Measurements from ENCODE around the gene AGRN.
"Not testable (repeated sequence)": the region's sequence is repeated elsewhere in the genome, so short reads cannot be mapped to it uniquely, and the experiment has no call there.

Gene AGRN

GRCh38 chr1:1027791-1028190 is 7.9 kb downstream of the AGRN start:
- TF ChIP-seq CTCF (conservative IDR thresholded peaks at IDR 0.05) (no peak), ZFX (IDR thresholded peaks at IDR 0.05) (no peak)
- H3K27ac ChIP-seq, result no peak overlapping the region

- H3K27ac ChIP-seq, result not testable (repeated sequence)
Measured at GRCh38 chr1:1030867-1031658, 11.1 kb downstream of the AGRN start.

DNA sequence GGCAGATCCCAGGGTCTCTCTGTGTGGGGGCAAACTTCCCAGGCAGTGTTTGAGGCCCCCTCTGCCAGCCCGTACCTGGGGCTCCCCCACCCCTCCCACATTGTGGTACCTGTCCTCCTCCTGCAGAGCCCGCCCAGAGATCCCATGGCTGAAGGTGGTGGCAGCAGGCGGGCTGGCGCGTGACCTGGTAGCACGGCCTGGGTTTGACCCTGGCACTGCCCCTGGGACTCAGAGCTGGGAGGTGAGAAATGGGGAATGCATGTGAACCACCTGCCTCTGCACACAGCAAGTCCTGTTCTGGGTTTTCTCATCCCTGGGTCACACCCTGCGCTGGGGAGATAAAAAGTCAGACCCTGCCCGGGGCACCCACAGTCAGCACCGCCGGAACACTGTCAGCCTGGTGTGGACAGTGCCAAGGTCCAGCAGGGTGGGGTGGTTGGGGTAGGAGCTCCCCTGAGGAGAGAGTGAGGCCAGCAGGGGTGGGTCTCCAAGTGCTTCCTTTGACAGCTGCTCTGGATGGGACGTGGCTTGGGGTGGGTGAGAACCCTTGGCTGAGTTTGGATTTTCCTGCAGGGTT is 11.8 kb downstream of the AGRN start:
- no peak overlapping the region for H3K27ac ChIP-seq
- TF ChIP-seq ZFX (IDR thresholded peaks at IDR 0.05) (no peak), CTCF (conservative IDR thresholded peaks at IDR 0.05) (no peak)

DNA sequence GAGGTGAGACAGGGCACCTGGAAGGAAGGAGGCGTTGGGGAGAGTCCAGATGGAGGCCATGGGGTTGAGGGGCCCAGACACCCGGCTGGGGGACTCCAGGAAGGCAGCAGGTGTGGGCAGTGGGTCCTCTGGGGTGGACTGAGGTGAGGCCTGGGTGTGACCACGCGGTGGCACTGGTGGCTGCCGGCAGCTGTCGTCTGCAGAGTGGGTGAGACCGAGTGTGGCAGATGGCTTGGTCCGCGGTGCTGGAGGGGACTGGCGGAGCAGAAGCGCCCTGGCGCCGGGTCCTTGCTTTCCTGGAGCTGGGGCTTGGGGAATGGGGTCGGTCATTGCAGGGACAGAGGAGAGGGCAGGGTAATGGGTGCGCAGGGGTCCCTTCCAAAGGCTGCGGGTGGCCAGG is 12.5 kb downstream of the AGRN start:
- TF ChIP-seq CTCF (conservative IDR thresholded peaks at IDR 0.05), result no peak
- no peak for TF ChIP-seq ZFX (IDR thresholded peaks at IDR 0.05)
- H3K27ac ChIP-seq, result no peak overlapping the region

DNA sequence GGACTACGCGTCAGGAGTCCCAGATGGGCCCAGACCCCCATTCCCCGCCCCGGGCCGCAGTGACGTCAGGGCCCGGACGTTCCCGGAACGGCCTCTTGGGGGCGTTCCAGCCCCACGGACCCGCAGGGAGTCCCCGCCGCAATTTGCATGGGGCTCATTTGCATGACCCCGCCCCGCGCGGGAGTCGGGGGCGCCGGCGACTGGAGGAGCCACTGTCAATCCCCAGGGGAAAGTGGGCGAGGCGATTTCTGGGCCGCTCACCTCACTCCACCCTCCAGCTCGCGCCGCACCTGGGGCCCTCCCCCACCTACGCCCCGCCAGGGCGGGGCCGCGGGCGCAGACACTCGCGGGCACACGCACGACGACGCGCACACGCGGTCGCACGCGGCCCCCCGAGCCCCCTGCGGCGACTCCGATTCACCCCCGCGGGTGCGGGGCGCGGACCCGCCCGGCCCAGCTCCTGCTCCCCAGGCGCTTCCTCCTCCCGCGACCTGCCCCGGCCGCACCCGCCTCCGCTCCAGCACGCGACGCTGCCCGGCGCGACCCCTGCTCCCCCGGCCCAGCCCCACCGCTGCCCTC is 13.2 kb downstream of the AGRN start:
- H3K27ac ChIP-seq, result no peak overlapping the region
- TF ChIP-seq CTCF (conservative IDR thresholded peaks at IDR 0.05) (no peak; the same call in 1 of the 2 replicates), ZFX (IDR thresholded peaks at IDR 0.05) (no peak)

DNA sequence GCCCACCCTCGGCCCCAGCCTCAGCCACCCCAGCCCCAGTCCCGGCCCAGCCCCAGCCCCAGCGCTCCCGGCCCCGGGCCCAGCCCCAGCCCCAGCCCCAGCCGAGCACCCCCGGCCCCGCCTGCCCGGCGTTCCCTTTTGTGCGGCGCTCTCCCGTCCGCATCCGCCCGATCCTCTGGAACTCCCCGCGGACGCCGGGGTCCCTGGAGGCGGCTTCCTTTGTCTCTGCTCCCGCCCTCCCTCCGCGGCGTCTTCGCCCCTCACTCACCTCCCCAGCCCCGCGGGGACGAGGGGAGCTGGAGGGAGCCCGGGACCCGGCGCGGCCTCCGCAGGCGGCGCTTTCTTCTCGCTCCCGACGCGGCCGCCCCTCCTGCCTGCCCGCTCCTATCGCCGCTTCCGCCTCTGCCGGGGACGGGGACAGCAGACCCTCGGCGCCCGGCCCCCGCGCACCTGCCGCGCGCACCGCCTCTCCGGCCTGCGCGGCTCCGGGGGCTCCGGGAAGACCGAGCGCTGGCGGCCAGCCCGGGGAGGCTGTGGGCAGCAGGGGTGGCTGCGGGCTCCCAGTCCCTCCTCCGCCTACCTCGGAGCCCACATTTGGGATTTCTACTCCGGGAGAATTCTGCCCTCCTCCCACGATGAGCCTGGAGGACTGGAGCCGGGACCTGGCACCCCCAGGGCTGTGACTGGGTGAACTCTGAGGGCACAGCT is 14.0 kb downstream of the AGRN start:
- TF ChIP-seq CTCF (conservative IDR thresholded peaks at IDR 0.05), result no peak
- no peak for TF ChIP-seq ZFX (IDR thresholded peaks at IDR 0.05)
- H3K27ac ChIP-seq, result no peak overlapping the region

DNA sequence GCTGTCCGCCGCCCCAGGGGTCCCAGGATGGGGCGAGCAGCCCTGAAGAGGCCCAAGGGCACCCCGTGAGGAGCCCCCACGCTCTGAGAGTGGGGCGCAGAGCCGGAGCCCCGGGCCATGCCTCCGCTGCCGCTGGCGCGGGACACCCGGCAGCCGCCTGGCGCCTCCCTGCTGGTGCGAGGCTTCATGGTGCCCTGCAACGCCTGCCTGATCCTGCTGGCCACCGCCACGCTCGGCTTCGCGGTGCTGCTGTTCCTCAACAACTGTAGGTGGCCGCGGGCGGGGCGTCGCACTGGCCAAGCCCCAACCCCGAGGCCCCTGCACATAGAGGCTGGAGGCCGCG is 14.5 kb downstream of the AGRN start:
- no peak for TF ChIP-seq ZFX (IDR thresholded peaks at IDR 0.05)
- no peak for TF ChIP-seq CTCF (conservative IDR thresholded peaks at IDR 0.05)
- no peak overlapping the region for H3K27ac ChIP-seq
